Measurements from ENCODE around the gene ACTL8. TPM values are rescaled to one million over a fixed set of nuclear protein-coding genes. Genes with fewer than 3 reads are reported as not detected.

The ACTL8 gene
- total RNA-seq, 6 experiments from 2014 or later = 0.12 to 0.14 TPM; not detected in 4

GRCh38 chr1:17770983-17771382, 15.8 kb downstream of the ACTL8 start:
- peaks cover 8% of the 10 kb centered on the region for H3K27me3 Mint-ChIP-seq (ENCODE audit: insufficient read depth)
- no peak for DNase-seq
- TF ChIP-seq, protein P1, sequence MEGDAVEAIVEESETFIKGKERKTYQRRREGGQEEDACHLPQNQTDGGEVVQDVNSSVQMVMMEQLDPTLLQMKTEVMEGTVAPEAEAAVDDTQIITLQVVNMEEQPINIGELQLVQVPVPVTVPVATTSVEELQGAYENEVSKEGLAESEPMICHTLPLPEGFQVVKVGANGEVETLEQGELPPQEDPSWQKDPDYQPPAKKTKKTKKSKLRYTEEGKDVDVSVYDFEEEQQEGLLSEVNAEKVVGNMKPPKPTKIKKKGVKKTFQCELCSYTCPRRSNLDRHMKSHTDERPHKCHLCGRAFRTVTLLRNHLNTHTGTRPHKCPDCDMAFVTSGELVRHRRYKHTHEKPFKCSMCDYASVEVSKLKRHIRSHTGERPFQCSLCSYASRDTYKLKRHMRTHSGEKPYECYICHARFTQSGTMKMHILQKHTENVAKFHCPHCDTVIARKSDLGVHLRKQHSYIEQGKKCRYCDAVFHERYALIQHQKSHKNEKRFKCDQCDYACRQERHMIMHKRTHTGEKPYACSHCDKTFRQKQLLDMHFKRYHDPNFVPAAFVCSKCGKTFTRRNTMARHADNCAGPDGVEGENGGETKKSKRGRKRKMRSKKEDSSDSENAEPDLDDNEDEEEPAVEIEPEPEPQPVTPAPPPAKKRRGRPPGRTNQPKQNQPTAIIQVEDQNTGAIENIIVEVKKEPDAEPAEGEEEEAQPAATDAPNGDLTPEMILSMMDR (IDR thresholded peaks at IDR 0.05) = no peak
- H3K9me3 Mint-ChIP-seq = no peaks in the 10 kb centered on the region
- no peak overlapping the region for H3K27ac Mint-ChIP-seq
- no peak overlapping the region for H3K4me3 Mint-ChIP-seq
- H3K36me3 Mint-ChIP-seq (ENCODE audit: low read depth) = no peaks in the 10 kb centered on the region
- H3K4me1 Mint-ChIP-seq (ENCODE audit: low read depth) = peaks cover 48% of the 10 kb centered on the region

- no peak overlapping the region for H3K4me3 Mint-ChIP-seq
- H3K4me1 Mint-ChIP-seq (ENCODE audit: low read depth) = peaks cover 31% of the 10 kb centered on the region
- TF ChIP-seq, protein P1 (IDR thresholded peaks at IDR 0.05) = no peak
Observed at GRCh38 chr1:17772615-17773212, 17.6 kb downstream of the ACTL8 start.

DNA sequence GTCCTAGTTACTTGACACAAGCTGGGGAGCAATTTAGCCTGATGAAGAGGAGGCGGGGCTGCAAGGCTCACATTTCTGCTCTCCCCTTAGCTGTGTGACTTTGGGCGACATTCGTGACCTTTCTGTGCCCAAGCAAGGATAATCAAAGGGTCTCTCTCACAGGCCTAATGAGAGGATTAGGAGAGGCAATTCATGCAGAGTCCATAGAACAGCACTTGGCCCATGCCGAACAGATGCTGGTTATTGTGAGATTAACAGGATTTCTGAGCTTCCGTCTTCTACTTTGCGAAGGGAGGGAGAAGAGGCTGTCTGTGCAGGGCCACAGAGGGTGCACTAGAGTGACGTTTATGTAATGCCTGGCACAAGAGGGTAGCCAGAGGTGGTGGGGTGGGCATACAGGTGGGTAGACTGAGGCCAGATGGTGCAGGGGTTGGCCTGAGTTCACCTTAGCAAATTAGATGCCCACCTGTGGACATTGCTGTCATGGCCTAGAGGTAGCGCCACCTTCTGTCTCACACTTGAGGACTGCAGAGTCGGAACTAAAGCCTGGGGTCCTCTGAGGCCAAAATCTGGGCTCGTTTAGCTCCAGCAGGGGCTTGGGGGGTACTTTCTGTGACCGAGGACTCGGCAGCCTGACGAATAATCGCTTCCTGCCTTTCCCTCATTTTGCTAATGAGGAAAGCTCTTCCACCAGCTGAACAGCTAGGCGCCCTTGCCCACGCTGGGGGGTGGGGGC, 18.6 kb downstream of the ACTL8 start:
- TF ChIP-seq, protein P1 (IDR thresholded peaks at IDR 0.05) = no peak
- H3K4me3 Mint-ChIP-seq = no peak overlapping the region
- DNase-seq = no peak
- H3K4me1 Mint-ChIP-seq (ENCODE audit: low read depth) = peaks cover 20% of the 10 kb centered on the region
- no peaks in the 10 kb centered on the region for H3K36me3 Mint-ChIP-seq (ENCODE audit: low read depth)
- H3K27me3 Mint-ChIP-seq (ENCODE audit: insufficient read depth) = peaks cover 7% of the 10 kb centered on the region
- H3K9me3 Mint-ChIP-seq = no peaks in the 10 kb centered on the region
- H3K27ac Mint-ChIP-seq = no peak overlapping the region

More at GRCh38 chr1:17772615-17773212, 17.6 kb downstream of the ACTL8 start:
- Mint-ChIP-seq H3K27me3 (ENCODE audit: insufficient read depth) (peaks cover 13% of the 10 kb centered on the region), H3K36me3 (ENCODE audit: low read depth) (no peaks in the 10 kb centered on the region), H3K9me3 (no peaks in the 10 kb centered on the region), H3K27ac (no peak overlapping the region)
- DNase-seq = no peak

- Mint-ChIP-seq H3K27me3 (ENCODE audit: insufficient read depth) (peaks cover 7% of the 10 kb centered on the region), H3K36me3 (ENCODE audit: low read depth) (no peaks in the 10 kb centered on the region), H3K9me3 (no peaks in the 10 kb centered on the region), H3K27ac (no peak overlapping the region), H3K4me3 (no peak overlapping the region), H3K4me1 (ENCODE audit: low read depth) (peaks cover 13% of the 10 kb centered on the region)
- no peak for DNase-seq
- TF ChIP-seq, protein P1 (IDR thresholded peaks at IDR 0.05) = no peak
Observed at GRCh38 chr1:17774452-17774851, 19.3 kb downstream of the ACTL8 start.

DNA sequence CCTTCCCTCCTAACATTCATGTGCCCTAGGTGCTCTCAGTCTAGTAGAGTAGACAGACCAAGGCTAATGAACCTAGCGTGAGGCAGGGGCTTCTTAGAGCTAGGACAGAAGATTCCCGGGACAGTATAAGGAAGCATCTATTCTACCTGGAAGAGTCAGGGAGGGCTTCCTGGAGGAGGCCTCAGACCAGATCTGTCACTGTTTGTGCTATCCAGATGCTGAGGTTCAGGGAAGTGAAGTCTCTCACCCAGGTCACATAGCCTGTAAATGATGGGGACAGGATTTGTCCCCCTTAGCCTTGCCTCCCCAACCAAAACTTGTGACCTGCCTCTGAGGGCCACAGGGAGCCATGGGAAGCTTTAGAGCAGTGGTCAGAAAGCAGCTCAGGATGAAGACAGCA, 20.7 kb downstream of the ACTL8 start:
- H3K4me3 Mint-ChIP-seq = no peak overlapping the region
- H3K36me3 Mint-ChIP-seq (ENCODE audit: low read depth) = no peaks in the 10 kb centered on the region
- no peak for DNase-seq
- H3K4me1 Mint-ChIP-seq (ENCODE audit: low read depth) = no peaks in the 10 kb centered on the region
- H3K27me3 Mint-ChIP-seq (ENCODE audit: insufficient read depth) = peaks cover 7% of the 10 kb centered on the region
- TF ChIP-seq, protein P1 (IDR thresholded peaks at IDR 0.05) = no peak
- H3K9me3 Mint-ChIP-seq = no peaks in the 10 kb centered on the region
- H3K27ac Mint-ChIP-seq = no peak overlapping the region

Measured in HFFc6 (cell line).